ENCODE results near the gene DPH1. TPM values are rescaled to one million over a fixed set of nuclear protein-coding genes. Genes with fewer than 3 reads are reported as not detected.
"Not testable (repeated sequence)": the region's sequence is repeated elsewhere in the genome, so short reads cannot be mapped to it uniquely, and the experiment has no call there.

DPH1 gene
- total RNA-seq, 4 donors from 2014 or later = 25.9 to 130 (median 64.5) TPM

DNA sequence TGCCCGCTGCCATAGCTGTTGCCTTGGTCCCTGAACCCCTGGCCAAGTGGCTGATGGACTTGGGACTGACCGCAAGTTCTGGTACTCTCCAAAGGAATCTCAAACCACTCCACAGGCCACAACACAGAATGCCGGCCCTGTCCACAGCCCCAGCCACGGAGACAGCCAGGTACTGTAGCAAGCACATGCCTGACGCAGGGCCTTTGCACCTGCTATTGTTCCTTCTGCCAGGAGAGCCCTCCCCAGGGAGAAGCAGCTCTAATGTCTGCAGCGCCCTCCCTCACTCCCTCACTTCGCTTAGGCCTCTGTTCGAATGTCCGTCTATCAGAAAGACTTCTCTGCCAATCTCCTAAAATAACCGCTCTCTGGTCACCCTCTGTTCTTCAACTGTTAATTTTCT, 20.2 kb upstream of the DPH1 start:
- Histone ChIP-seq H3K4me3 (no peak overlapping the region), H3K36me3 (no peaks in the 10 kb centered on the region), H3K27me3 (no peaks in the 10 kb centered on the region), H3K4me1 (no peaks in the 10 kb centered on the region), H3K27ac (no peak overlapping the region), H3K9me3 (no peaks in the 10 kb centered on the region)
- TF ChIP-seq, protein P1, sequence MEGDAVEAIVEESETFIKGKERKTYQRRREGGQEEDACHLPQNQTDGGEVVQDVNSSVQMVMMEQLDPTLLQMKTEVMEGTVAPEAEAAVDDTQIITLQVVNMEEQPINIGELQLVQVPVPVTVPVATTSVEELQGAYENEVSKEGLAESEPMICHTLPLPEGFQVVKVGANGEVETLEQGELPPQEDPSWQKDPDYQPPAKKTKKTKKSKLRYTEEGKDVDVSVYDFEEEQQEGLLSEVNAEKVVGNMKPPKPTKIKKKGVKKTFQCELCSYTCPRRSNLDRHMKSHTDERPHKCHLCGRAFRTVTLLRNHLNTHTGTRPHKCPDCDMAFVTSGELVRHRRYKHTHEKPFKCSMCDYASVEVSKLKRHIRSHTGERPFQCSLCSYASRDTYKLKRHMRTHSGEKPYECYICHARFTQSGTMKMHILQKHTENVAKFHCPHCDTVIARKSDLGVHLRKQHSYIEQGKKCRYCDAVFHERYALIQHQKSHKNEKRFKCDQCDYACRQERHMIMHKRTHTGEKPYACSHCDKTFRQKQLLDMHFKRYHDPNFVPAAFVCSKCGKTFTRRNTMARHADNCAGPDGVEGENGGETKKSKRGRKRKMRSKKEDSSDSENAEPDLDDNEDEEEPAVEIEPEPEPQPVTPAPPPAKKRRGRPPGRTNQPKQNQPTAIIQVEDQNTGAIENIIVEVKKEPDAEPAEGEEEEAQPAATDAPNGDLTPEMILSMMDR (IDR thresholded peaks at IDR 0.05) = no peak
- TF ChIP-seq POLR2A (IDR thresholded peaks at IDR 0.05) = no peak
- DNase-seq = no peak

DNA sequence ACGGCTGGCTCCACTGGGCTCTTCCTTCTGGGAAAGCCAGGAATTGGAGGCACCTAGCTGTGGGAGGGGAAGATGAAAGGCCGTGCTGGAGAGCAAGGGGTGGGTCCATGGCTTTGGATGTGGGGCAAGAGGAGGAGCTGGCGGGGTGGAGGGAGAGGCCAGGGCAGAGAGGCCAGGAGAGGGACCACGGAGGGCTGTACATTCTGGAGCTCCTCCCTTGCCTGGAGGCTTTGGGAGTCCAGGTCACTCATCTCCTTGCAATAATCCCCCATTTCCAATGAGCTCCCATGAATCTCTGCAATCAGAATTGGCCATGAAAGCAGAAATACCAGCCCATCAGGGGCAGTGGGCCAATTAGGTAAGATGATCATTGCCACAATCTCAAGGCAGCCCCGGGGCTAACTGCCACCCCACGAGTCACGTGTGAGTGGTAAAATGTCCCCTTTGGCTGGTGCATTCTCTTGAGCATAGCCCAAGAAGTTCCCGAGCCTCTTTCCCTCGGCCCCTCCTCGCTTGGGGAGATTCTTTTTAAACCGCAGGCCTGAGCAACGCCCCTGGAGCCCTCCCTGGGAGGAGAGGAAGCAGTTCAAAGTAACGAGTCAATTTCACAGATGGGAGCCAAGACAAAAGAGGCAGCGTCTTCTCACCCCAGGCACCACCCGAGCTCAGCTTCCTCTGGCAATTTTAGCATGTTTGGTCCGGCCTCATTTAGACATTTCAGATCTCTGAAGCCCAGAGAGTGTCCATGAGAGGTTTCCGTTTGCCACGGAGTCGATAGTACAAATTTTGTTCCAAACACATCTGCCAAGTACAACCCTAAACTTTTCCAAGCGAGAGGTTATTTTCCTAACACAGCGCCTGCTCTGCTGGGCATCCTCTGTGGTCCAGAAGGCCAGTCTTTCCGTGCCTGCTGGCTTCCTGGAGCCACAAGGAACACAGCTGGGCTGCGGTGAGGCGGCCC, 18.3 kb upstream of the DPH1 start:
- H3K27me3 ChIP-seq = no peaks in the 10 kb centered on the region
- H3K4me1 ChIP-seq = no peaks in the 10 kb centered on the region
- peak overlapping the region in 1 of 4 donors; percentile 37 for H3K27ac ChIP-seq
- H3K36me3 ChIP-seq = no peaks in the 10 kb centered on the region
- TF ChIP-seq, protein P1 (IDR thresholded peaks at IDR 0.05) = no peak
- TF ChIP-seq POLR2A (IDR thresholded peaks at IDR 0.05) = no peak
- no peak for DNase-seq
- no peaks in the 10 kb centered on the region for H3K9me3 ChIP-seq
- H3K4me3 ChIP-seq = no peak overlapping the region

DNA sequence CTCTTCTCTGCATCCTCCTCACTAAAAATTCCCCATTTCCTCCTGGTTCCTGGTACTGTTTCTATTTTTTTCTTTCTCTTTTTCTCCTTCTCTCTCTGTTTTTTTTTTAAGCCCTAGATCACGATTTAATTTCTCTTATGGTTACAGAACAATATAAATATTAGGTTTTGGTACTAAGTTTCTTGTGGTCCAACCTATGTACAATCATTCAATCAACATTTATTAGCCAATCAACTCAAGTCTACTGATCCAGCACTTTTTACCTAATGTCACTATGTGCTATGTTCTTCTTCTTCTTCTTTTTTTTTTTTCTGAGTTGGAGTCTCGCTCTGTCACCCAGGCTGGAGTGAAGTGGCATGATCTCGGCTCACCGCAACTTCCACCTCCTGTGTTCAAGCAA, 17.5 kb upstream of the DPH1 start:
- Histone ChIP-seq H3K4me3 (no peak overlapping the region), H3K4me1 (no peaks in the 10 kb centered on the region), H3K27me3 (no peaks in the 10 kb centered on the region), H3K36me3 (no peaks in the 10 kb centered on the region), H3K9me3 (no peaks in the 10 kb centered on the region), H3K27ac (no peak overlapping the region)
- no peak for DNase-seq
- TF ChIP-seq, protein P1 (IDR thresholded peaks at IDR 0.05) = no peak
- TF ChIP-seq POLR2A (IDR thresholded peaks at IDR 0.05) = no peak

DNA sequence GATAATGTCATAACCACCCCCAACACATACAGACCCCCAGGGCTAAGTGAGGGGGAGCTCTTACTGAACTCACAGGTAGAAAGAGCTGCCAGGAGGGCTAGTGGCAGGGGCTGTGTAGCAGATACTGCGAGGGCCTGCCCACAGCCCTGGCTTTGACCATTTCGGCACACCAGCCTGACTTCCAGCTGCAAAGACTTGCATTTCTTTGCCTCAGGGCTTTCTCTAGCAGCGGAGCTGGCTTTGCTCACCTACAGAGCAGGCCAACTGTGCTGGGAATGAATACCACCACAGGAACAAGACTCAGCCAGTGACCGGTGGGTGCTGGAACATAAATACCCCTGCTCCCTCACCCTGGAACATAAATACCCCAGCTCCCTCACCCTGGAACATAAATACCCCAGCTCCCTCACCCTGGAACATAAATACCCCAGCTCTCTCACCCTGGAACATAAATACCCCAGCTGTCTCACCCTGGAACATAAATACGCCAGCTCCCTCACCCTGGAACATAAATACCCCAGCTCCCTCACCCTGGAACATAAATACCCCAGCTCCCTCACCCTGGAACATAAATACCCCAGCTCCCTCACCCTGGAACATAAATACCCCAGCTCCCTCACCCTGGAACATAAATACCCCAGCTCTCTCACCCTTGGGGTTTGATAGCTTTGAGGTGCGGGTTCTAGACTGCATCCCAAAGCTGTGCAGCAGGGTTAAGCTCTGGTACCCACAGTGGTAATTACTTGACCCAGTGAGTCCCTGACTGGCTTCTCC, 16.5 kb upstream of the DPH1 start:
- not testable (repeated sequence) for H3K36me3 ChIP-seq, DNase-seq, H3K4me3 ChIP-seq, H3K27ac ChIP-seq, H3K27me3 ChIP-seq, H3K9me3 ChIP-seq, H3K4me1 ChIP-seq

DNA sequence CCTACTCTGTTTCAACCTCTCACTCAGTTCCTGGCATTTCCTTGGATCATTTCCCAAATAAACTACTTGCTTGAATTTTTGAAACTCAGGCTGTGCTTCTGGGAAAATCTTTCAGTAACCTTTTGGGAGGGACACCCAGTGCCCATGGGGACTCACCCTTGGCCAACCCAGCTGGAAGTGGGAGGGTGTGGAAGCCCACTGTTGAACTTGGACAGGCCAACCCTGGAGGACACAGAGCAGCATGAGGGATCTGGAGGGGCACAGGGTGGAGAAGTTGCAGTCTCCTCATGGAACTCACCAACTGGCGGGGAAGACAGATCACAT, 16.0 kb upstream of the DPH1 start:
- no peaks in the 10 kb centered on the region for H3K36me3 ChIP-seq
- no peak overlapping the region for H3K4me3 ChIP-seq
- no peaks in the 10 kb centered on the region for H3K27me3 ChIP-seq
- TF ChIP-seq POLR2A (IDR thresholded peaks at IDR 0.05) = no peak
- TF ChIP-seq, protein P1 (IDR thresholded peaks at IDR 0.05) = no peak
- DNase-seq = no peak
- no peaks in the 10 kb centered on the region for H3K4me1 ChIP-seq
- H3K9me3 ChIP-seq = no peaks in the 10 kb centered on the region
- no peak overlapping the region for H3K27ac ChIP-seq

DNA sequence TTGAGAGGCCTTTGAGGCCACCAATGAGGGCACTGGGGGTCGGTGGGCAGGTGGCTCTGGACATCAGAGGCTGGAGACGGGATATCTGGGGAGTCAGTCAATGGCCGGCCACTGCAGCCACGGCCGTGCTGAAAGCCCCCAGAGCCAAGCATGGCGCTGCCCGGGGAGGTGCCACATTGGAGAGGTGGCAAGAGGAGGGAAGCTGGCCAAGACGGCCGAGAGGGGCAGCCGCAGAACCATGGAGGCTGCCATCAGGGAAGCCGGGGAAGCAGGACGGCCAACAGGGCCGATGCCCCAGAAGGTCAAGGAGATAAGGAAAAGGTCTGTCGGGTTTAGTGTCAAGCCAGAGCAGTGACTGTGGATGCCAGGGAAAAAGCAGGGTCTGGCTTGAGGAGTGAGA, 14.6 kb upstream of the DPH1 start:
- no peak overlapping the region for H3K27ac ChIP-seq
- no peak overlapping the region for H3K4me3 ChIP-seq
- no peaks in the 10 kb centered on the region for H3K27me3 ChIP-seq
- no peaks in the 10 kb centered on the region for H3K4me1 ChIP-seq
- TF ChIP-seq POLR2A (IDR thresholded peaks at IDR 0.05) = no peak
- TF ChIP-seq, protein P1 (IDR thresholded peaks at IDR 0.05) = no peak
- no peaks in the 10 kb centered on the region for H3K36me3 ChIP-seq
- no peaks in the 10 kb centered on the region for H3K9me3 ChIP-seq
- DNase-seq = no peak

Data from Peyer's patch (tissue), 4 donors.